HFFc6 (cell line): ENCODE measurements around the gene GRHPR. TPM values are rescaled to one million over a fixed set of nuclear protein-coding genes. Genes with fewer than 3 reads are reported as not detected.

ENCODE experiments used
- DNase-seq: peaks from one replicate; pipeline ENCODE4 v3.0.0-alpha.2; 2018
- H3K27ac Mint-ChIP-seq: 2 replicates; pipeline ENCODE4 v1.8.0; 2020; ENCODE audit warnings: mild to moderate bottlenecking, mixed read lengths
- H3K27me3 Mint-ChIP-seq: 2 replicates; pipeline ENCODE4 v1.8.0; 2021; ENCODE audit warnings: mild to moderate bottlenecking, moderate library complexity, mixed read lengths; ENCODE audit not compliant: insufficient read depth
- H3K36me3 Mint-ChIP-seq: 2 replicates; pipeline ENCODE4 v1.8.0; 2021; ENCODE audit warnings: low read depth, mixed read lengths
- H3K4me1 Mint-ChIP-seq: 2 replicates; pipeline ENCODE4 v1.8.0; 2020; ENCODE audit warnings: low read depth, mixed read lengths
- H3K4me3 Mint-ChIP-seq: 2 replicates; pipeline ENCODE4 v1.8.0; 2020; ENCODE audit warnings: mild to moderate bottlenecking, moderate library complexity, mixed read lengths
- H3K9me3 Mint-ChIP-seq: 2 replicates; pipeline ENCODE4 v1.8.0; 2020; ENCODE audit warnings: mild to moderate bottlenecking, mixed read lengths
- total RNA-seq, 6 experiments: library from RNA; stranded (reverse); fragmentation: NEBNext Ultra II Directional; extraction: Animal tissue kit (Norgen Biotek cat#: 25700); gene quantifications; 2 replicates in 1 of 6; 3 replicates in 5 of 6; pipeline ENCODE4 v1.2.3, GENCODE V29; 2021
- TF ChIP-seq, protein P1 (sequence below): fragments of 200-600 bp; sonication (generic); IDR thresholded peaks from 2 replicates; pipeline ENCODE4 v1.5.0; 2021; ENCODE audit warnings: antibody characterized with exemption, mild to moderate bottlenecking

Gene GRHPR
- total RNA-seq, 6 experiments from 2014 or later = 106 to 116 (median 111) TPM

GRCh38 chr9:37417857-37418618, 4.5 kb upstream of the GRHPR start:
- H3K4me1 Mint-ChIP-seq = peaks cover 29% of the 10 kb centered on the region
- TF ChIP-seq, protein P1, sequence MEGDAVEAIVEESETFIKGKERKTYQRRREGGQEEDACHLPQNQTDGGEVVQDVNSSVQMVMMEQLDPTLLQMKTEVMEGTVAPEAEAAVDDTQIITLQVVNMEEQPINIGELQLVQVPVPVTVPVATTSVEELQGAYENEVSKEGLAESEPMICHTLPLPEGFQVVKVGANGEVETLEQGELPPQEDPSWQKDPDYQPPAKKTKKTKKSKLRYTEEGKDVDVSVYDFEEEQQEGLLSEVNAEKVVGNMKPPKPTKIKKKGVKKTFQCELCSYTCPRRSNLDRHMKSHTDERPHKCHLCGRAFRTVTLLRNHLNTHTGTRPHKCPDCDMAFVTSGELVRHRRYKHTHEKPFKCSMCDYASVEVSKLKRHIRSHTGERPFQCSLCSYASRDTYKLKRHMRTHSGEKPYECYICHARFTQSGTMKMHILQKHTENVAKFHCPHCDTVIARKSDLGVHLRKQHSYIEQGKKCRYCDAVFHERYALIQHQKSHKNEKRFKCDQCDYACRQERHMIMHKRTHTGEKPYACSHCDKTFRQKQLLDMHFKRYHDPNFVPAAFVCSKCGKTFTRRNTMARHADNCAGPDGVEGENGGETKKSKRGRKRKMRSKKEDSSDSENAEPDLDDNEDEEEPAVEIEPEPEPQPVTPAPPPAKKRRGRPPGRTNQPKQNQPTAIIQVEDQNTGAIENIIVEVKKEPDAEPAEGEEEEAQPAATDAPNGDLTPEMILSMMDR = no peak
- H3K27me3 Mint-ChIP-seq = no peaks in the 10 kb centered on the region
- H3K27ac Mint-ChIP-seq = no peak overlapping the region
- H3K36me3 Mint-ChIP-seq = no peaks in the 10 kb centered on the region
- no peaks in the 10 kb centered on the region for H3K9me3 Mint-ChIP-seq
- no peak for DNase-seq
- no peak overlapping the region for H3K4me3 Mint-ChIP-seq

DNA sequence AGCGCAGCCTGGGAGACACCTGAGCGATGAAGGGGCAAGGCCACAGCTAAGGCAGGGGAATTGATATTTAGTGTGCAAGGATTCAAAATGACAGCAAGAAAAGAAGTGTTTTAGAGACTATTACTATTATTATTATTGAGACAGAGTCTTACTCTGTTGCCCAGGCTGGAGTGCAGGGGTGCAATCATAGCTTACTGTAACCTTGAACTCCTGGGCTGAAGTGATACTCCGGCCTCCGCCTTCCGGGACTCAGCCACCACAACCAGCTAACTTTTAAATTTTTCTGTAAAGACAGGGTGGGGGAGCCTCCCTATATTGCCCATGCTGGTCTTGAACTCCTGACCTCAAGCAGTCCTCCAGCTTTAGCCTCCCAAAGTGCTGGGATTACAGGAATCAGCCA, 3.3 kb upstream of the GRHPR start:
- no peaks in the 10 kb centered on the region for H3K27me3 Mint-ChIP-seq
- no peak overlapping the region for H3K4me3 Mint-ChIP-seq
- peaks cover 28% of the 10 kb centered on the region for H3K4me1 Mint-ChIP-seq
- H3K27ac Mint-ChIP-seq = no peak overlapping the region
- TF ChIP-seq, protein P1 = no peak
- H3K36me3 Mint-ChIP-seq = no peaks in the 10 kb centered on the region
- DNase-seq = no peak
- H3K9me3 Mint-ChIP-seq = no peaks in the 10 kb centered on the region

GRCh38 chr9:37420271-37421215, 2.0 kb upstream of the GRHPR start:
- TF ChIP-seq, protein P1 = no peak
- Mint-ChIP-seq H3K27me3 (no peaks in the 10 kb centered on the region), H3K36me3 (no peaks in the 10 kb centered on the region), H3K27ac (no peak overlapping the region), H3K4me1 (peaks cover 18% of the 10 kb centered on the region), H3K4me3 (no peak overlapping the region), H3K9me3 (no peaks in the 10 kb centered on the region)
- no peak for DNase-seq

DNA sequence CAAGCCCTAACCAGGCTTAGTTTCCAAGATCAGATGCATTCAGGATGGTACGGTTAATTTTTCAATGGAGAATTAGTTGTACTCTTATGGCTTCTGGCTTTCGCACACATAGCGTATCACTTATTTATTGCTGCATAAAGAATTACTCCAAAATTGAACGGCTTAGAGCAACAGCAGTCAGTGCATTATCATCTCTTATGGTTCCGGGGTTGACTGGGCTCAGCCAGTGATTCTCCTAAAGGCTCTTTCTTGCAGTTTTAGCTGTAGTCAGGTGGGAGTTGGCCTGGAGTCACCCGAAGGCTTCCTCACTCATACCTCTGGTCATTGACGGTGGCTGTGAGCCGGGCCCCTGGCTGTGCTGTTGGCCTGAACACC, 595 bp upstream of the GRHPR start:
- DNase-seq = no peak
- Mint-ChIP-seq H3K36me3 (peaks cover 7% of the 10 kb centered on the region; the same call in 1 of the 2 replicates), H3K27me3 (no peaks in the 10 kb centered on the region), H3K4me3 (peak overlapping the region; percentile 92), H3K9me3 (no peaks in the 10 kb centered on the region), H3K27ac (peak overlapping the region; percentile 91), H3K4me1 (peaks cover 16% of the 10 kb centered on the region)
- TF ChIP-seq, protein P1 = no peak

GRCh38 chr9:37423508-37423907, 1.0 kb downstream of the GRHPR start:
- H3K36me3 Mint-ChIP-seq = peaks cover 7% of the 10 kb centered on the region; the same call in 1 of the 2 replicates
- peak overlapping the region; percentile 92 for H3K4me3 Mint-ChIP-seq
- DNase-seq = no peak
- peak overlapping the region; percentile 91 for H3K27ac Mint-ChIP-seq
- TF ChIP-seq, protein P1 = no peak
- H3K27me3 Mint-ChIP-seq = no peaks in the 10 kb centered on the region
- no peaks in the 10 kb centered on the region for H3K9me3 Mint-ChIP-seq
- H3K4me1 Mint-ChIP-seq = peaks cover 16% of the 10 kb centered on the region
